GM18511 (cell line): ENCODE data around the gene MT1B.

Experiments
- ATAC-seq: cut with Tn5 transposase; IDR thresholded peaks from one replicate; pipeline ENCODE4 v1.9.1; 2021; ENCODE audit warnings: mild to moderate bottlenecking, moderate library complexity; ENCODE audit not compliant: unreplicated experiment

MT1B gene

DNA sequence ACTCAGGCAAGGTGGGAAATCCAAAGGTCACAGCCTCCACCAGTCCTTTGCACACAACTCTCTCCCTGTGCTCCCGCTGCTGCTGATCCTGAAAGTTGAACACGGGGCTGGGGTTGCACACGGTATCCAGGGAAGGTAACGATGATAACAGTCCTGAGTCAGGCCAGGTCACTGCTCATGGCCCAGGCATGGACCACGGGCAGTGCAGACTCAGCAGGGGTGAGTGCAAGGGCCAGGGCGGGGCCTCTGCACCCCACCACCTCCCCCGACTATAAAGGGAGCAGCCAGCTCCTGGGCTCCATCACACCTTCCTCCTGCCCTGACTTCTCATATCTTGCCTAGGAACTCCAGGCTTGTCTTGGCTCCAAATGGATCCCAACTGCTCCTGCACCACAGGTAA, at the start of gene MT1B:
TSS of gene MT1B (plus strand) at position 301 of the 400 bp plus-strand sequence. CDS start at position 369, 68 bp downstream.
- no peak for ATAC-seq

DNA sequence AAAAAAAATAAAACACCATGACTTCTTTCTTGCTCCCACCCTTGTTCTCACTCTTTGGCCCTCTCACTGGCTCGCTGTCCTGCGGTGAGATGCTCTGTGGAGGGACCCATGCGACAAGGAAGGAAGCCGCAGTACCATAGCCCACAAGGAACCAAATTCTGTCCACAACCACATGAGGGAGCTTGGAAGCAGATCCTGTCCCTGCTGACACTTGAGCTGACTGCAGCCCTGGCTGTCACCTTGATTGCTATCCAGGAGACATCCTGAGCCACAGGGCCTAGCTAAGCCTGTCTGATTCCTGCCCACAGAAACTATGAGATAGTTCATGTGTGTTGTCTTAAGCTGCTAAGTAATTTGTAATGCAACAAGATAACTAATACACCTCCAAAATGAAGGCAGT, 48.1 kb upstream of the MT1B start:
- ATAC-seq = no peak

DNA sequence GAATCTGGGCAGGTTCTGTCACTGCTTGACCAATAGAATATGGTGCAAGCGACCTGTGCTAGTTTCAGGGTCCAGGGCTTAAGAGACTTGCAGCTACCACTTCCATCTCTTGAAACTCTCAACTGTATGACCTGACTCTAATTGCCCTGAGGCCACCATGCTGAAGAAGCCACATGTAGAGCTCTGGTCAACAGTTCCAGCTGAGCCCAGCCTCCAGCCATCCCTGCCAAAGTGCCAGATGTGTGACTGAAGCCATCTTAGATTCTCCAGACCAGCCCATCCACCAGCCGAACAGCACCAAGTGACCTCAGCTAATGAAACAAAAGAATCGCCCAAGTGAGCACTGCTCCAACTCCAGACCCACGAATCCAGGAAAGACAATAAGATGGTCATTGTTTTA, 46.7 kb upstream of the MT1B start:
- ATAC-seq = no peak

- ATAC-seq = no peak
Observed at GRCh38 chr16:56605475-56605874, 46.2 kb upstream of the MT1B start.

DNA sequence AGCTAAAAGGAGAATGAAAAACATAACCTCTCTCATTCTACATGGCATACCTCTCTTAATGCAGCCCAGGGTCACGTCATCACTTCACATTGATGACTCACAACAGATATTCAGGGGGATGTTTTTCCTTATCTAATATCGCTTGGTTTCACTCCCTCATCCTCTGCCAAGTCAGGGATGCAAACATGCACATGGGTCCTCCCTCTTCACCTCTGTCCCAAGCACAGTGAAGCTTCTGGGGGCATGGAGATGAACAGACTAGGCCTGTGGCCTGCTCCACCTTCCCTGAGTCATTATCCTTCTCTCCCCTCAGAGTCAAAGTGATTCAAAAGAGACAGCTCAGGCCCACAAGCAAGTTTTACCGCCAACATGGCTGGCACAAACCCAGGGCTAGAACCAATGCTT, 45.6 kb upstream of the MT1B start:
- no peak for ATAC-seq

DNA sequence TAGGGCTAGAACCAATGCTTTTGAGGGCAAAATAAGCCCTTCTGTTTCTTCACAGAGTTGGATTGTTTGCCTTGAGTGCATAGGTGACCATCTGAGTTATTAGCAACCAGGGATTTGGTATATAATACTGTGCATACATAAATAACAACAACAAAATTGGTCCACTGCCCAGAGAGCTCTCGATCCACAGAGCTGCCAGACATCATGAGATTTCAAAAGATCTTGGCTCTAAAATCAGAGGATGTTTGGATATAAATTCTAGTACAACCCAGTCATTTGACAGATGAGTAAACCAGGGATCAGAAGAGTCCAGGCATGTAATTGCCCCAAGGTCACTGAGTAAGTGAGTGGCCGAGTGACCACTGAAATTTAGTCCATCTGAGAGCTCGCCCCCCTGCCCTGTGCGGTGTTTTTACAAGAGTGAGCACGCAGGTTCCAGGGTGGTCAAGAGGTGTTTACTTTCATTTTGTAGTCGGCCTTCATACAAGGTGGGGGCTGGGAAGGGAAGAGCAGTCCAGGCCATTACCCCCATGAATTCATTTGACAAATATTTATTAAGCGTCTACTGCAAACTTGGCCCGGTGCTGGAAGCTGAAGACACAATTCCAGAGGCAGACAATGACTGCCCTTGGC, 45.1 kb upstream of the MT1B start:
- ATAC-seq = no peak

- no peak for ATAC-seq
Observed at GRCh38 chr16:56607109-56607618, 44.5 kb upstream of the MT1B start.

DNA sequence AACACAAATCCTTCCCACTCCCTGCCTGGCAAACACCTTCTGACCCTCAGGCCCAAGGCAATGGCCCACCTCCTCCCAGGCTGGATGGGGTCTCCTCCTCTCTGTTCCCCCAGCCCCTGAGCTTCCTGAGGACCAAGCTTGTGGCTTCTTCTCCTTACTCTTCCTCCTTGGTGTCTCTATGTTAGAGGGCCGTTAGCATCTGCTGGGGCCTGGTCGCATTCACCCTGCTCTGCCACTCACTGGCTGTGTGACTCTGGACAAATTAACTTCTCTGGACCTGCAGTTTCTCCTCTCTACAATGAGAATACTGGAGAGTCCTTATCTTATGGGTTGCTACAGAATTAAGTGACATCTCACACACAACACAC, 44.0 kb upstream of the MT1B start:
- no peak for ATAC-seq

GRCh38 chr16:56608043-56608875, 43.4 kb upstream of the MT1B start, which contains the start of gene MT2A:
Gene MT2A (plus strand): TSS chr16:56608584. CDS start chr16:56608656, 72 bp downstream.
- peak; percentile 86 for ATAC-seq

DNA sequence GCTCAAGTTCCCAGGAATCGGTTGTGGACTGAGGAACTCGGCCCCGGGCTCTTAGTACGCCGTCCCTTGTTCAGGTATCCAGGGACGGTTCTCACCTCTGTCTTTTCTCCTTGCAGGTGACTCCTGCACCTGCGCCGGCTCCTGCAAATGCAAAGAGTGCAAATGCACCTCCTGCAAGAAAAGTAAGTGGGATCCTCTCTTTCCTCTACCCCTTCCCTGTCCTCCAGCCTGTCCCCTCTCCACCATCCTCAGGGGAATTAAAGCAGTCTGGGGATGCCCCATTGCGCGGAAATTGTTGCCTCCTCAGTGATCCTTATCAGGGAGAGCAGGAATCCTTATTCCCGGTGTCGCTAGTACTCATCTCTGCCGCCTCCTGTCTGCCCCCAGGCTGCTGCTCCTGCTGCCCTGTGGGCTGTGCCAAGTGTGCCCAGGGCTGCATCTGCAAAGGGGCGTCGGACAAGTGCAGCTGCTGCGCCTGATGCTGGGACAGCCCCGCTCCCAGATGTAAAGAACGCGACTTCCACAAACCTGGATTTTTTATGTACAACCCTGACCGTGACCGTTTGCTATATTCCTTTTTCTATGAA, 42.7 kb upstream of the MT1B start:
- ATAC-seq = no peak

- ATAC-seq = peak; percentile 57
Observed at GRCh38 chr16:56609463-56609921, 42.2 kb upstream of the MT1B start.

- no peak for ATAC-seq
Observed at GRCh38 chr16:56610017-56610608, 41.6 kb upstream of the MT1B start.

GRCh38 chr16:56610609-56611111, 41.0 kb upstream of the MT1B start:
- no peak for ATAC-seq

DNA sequence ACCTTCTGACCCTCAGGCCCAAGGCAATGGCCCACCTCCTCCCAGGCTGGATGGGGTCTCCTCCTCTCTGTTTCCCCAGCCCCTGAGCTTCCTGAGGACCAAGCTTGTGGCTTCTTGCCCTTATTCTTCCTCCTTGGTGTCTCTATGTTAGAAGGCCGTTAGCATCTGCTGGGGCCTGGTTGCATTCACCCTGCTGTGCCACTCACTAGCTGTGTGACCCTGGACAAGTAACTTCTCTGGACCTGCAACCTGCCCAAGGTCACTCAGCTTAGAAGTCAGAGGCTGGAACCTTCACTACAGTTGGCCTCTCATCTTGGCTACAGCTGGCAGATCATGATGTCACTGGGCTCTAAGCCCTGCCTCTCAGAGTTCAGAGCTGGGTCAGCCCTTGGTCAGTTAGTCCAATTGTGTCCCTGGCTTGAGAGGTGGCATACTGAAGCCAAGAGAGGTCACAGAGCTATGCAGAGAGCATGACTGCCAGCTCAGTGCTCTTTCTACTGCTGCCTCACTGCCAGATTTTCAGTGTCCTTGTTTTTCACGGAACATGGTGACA, 40.3 kb upstream of the MT1B start:
- ATAC-seq = no peak

DNA sequence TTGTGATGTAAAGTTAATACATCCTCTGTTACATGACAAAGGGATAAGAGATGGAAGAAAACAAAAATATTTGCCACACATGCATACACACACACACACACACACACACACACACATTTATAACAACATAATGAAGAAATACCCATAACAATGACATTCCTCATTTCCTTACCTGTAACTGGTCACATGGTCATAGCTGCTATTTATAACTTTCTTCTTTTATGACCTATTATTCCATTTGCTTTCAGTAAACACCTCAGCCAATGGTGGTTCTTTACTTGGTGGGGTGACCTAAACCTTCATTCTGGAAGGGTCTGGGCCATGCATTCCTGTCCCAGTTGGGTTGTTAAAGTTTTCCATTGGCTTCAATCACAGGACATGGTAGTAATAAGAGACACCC, 38.0 kb upstream of the MT1B start:
- no peak for ATAC-seq

DNA sequence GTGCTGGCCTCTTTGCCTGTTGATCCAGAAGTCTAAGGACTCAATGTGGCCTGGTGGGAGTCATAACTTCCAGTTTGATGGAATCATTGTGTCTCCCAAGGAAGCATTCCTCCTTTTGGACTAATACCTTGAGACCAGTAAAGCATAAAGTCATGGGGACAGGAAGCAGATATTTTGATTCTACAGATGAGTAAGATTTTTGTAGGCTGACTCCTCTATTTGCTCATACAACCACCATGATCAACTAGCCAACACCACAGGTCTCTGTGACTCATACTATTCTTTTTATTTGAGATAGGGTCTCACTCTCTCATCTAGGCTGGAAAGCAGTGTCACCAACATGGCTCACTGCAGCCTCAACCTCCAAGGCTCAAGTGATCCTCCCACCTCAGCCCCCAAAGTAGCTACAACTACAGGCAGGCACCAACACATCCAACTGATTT, 37.1 kb upstream of the MT1B start:
- no peak for ATAC-seq

DNA sequence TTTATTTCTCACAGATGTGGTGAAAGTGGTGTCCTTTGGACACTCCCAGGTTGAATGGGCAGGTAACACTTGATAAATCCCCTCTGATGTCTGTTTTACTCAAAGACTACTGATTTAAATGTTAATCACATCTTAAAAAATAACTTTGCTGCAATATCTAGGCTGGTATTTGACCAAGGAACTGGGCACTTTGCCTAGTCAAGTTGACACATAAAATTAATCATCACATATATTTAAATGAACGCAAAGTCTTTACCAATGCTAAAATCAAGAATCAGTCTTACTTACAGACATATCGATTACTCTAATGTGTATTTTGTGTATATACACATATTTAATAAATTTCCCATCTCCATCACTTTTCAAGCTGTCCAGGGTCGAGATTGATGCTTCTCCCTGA, 36.3 kb upstream of the MT1B start:
- ATAC-seq = no peak

DNA sequence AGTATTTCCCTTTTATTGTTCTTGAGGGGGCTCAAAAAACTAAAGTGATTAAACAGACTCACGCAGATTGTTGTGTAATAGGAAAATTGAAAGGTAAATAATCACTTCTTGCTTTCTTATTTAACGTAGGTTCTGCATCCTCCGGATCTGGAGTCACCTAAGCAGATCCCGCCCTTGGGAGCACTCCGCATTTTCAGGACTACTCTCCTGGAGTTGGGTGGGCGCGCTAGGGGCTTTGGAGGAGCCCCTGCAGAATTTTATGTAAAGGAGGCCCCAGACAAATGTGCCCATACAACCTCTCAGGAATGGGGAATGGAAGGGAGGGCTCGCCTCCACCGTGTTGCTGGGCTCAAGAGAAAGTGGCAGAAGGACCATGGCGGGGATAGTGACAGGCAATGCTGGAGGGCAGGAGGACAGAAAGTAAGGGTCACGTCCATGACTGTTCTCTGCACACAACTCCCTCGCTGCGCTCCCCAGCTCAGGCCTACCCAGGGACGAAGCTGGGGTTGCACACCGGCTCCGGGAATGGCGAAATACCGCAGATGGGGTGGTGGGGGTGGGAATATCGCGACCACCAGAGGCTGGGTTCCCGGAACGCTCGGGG, 35.0 kb upstream of the MT1B start:
- no peak for ATAC-seq

DNA sequence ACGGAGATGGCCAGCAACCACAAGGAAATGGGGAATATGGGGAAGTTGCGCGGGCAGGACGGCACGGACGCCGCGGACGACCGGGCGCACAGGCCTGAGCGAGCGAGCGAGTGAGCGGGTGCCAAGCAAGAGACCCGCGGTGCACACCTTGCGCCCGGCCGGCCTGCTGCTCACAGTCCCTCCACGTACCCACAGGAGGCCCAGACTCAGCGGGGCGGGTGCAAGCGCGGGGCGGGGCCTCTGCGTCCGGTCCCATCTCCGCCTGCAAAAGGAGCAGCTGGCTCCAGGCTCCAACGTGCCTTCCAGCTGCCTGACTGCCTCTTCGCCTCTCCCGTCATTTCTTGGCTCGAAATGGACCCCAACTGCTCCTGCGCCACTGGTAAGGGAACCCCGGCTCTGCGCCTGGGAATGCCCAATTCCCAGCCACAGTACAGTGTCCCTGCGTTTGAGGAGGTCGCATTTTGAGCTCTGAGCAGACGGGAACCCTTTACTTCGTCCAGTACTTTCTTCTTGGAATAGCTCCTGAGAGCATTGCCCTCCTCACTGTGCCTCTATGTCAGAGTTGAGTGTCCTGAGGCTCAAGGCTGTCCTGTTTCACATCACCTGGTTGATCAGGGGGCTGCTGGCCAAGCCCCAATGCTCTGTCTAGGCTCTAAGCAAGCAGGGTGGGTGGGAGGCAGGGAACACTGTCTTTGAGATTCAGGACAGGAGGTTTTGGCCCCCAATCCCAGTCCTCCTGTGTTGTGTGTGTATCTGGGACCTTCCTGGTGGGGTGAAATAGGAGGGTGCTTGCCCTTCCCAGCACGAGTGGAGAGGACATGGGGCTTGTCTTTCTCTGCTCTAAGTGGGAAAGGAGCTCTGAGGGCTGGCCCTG, 34.2 kb upstream of the MT1B start:
- ATAC-seq = no peak
